Epithelial cell of esophagus (primary cell): ENCODE results near the gene ZMYND11.

ENCODE experiments used
- DNase-seq: peaks from one replicate; pipeline ENCODE4 v3.0.0; 2010; ENCODE audit warnings: low read depth
- H3K4me3 ChIP-seq: 2 replicates; pipeline ENCODE4 v1.5.1; 2011; ENCODE audit warnings: mild to moderate bottlenecking, low read length, control low read depth
- CTCF ChIP-seq: IDR thresholded peaks from 2 replicates; pipeline ENCODE4 v1.5.1; 2011; ENCODE audit warnings: low read depth, mild to moderate bottlenecking, low read length, control low read depth, inconsistent platforms; ENCODE audit not compliant: insufficient read depth; ENCODE audit errors: missing control alignments

Gene ZMYND11

GRCh38 chr10:91313-91712 lies 43.9 kb upstream of the ZMYND11 start:
- no peak for DNase-seq

GRCh38 chr10:92153-92552 lies 43.1 kb upstream of the ZMYND11 start:
- DNase-seq, result no peak
- H3K4me3 ChIP-seq, result no peak overlapping the region
- TF ChIP-seq CTCF, result no peak

More at GRCh38 chr10:91313-91712, 43.9 kb upstream of the ZMYND11 start:
- no peak for TF ChIP-seq CTCF
- no peak overlapping the region for H3K4me3 ChIP-seq

- no peak overlapping the region for H3K4me3 ChIP-seq
- no peak for TF ChIP-seq CTCF
- peak; percentile 74 for DNase-seq
These were observed 42.4 kb upstream of the ZMYND11 start for GRCh38 chr10:92846-93245.

GRCh38 chr10:94613-95012 lies 40.6 kb upstream of the ZMYND11 start:
- DNase-seq, result no peak
- no peak overlapping the region for H3K4me3 ChIP-seq
- TF ChIP-seq CTCF, result no peak

- no peak for DNase-seq
- no peak overlapping the region for H3K4me3 ChIP-seq
- TF ChIP-seq CTCF, result no peak
These were observed 39.7 kb upstream of the ZMYND11 start for GRCh38 chr10:95356-96115.

GRCh38 chr10:96466-96865 lies 38.8 kb upstream of the ZMYND11 start:
- no peak overlapping the region for H3K4me3 ChIP-seq
- no peak for TF ChIP-seq CTCF
- no peak for DNase-seq

GRCh38 chr10:104416-104815 lies 30.8 kb upstream of the ZMYND11 start:
- TF ChIP-seq CTCF, result no peak
- DNase-seq, result no peak
- no peak overlapping the region for H3K4me3 ChIP-seq
